ENCODE data around the gene SLC13A5. TPM values are rescaled to one million over a fixed set of nuclear protein-coding genes. Genes with fewer than 3 reads are reported as not detected.

Gene SLC13A5
- total and polyA plus RNA-seq, 10 of the 15 experiments (the other 5 are each of a cell fraction or from before 2014, with no cell fraction given), result 0.23 TPM; not detected in 9

DNA sequence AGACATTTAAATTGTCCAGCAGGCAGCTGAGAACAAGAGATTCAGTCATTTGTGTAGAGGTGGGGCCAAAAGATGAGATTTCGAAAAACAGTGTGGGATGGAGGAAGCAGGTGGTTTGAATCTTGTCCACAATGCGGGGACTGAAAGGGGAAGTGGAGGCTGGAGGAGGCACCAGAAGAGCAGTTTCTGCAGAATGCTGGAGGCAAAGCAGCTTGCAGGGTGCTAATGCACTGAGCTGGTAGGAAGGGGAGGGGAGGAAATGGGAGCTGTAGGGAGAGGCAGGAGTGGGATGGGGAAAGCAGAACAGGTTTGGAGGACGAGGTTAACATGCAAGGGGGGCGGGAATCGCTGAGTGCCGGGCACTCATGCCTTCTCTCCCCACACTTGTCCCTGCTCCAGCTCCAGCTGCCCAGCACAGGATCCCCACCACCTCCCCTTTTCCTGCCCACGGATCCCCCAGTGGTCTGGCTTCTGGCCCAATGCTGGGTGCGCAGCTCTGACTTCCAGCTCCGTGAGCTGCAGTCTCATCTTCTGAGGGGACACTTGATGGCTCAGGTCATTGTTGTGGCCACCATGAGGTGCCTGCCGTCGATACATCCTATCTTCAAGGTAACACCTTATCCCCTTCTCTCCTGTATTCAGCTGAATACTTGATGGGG is 52.2 kb downstream of the SLC13A5 start (continued):
- TF ChIP-seq RUNX3 (IDR thresholded peaks at IDR 0.05; ENCODE audit: low read length) (peak; percentile 83), NR2F1 (conservative IDR thresholded peaks at IDR 0.05) (no peak), MTA2 (IDR thresholded peaks at IDR 0.05; ENCODE audit: low read depth) (peak; percentile 59), MXI1 (IDR thresholded peaks at IDR 0.05; ENCODE audit: low read depth, low read length) (no peak), ETV6 (conservative IDR thresholded peaks at IDR 0.05 in 1 of 2, IDR thresholded peaks at IDR 0.05 in 1 of 2; ENCODE audit: borderline replicate concordance in 1 of 2, low read depth in 1 of 2) (peak in 1 of 2 experiments; percentile 90; a peak in 2 of 4 replicates), NFIC (IDR thresholded peaks at IDR 0.05; ENCODE audit: low read depth, low read length) (0 out of 2 replicates have a peak, but pooled peaks have one; percentile 41), MEF2B (IDR thresholded peaks at IDR 0.05; ENCODE audit: partially characterized antibody, poor library complexity, severe bottlenecking) (no peak)
- TF ChIP-seq, protein P1, sequence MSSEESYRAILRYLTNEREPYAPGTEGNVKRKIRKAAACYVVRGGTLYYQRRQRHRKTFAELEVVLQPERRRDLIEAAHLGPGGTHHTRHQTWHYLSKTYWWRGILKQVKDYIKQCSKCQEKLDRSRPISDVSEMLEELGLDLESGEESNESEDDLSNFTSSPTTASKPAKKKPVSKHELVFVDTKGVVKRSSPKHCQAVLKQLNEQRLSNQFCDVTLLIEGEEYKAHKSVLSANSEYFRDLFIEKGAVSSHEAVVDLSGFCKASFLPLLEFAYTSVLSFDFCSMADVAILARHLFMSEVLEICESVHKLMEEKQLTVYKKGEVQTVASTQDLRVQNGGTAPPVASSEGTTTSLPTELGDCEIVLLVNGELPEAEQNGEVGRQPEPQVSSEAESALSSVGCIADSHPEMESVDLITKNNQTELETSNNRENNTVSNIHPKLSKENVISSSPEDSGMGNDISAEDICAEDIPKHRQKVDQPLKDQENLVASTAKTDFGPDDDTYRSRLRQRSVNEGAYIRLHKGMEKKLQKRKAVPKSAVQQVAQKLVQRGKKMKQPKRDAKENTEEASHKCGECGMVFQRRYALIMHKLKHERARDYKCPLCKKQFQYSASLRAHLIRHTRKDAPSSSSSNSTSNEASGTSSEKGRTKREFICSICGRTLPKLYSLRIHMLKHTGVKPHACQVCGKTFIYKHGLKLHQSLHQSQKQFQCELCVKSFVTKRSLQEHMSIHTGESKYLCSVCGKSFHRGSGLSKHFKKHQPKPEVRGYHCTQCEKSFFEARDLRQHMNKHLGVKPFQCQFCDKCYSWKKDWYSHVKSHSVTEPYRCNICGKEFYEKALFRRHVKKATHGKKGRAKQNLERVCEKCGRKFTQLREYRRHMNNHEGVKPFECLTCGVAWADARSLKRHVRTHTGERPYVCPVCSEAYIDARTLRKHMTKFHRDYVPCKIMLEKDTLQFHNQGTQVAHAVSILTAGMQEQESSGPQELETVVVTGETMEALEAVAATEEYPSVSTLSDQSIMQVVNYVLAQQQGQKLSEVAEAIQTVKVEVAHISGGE (CRISPR knock-in tag; IDR thresholded peaks at IDR 0.05), result no peak
